GM21576 (cell line): Measurements from ENCODE around the gene HNRNPAB.
"Not testable (repeated sequence)": the region's sequence is repeated elsewhere in the genome, so short reads cannot be mapped to it uniquely, and the experiment has no call there.

Source experiments
- ATAC-seq: cut with Tn5 transposase; IDR thresholded peaks from one replicate; pipeline ENCODE4 v1.9.1; 2021; ENCODE audit warnings: mild to moderate bottlenecking, moderate library complexity; ENCODE audit not compliant: unreplicated experiment

HNRNPAB gene

GRCh38 chr5:178196281-178196812, 8.0 kb upstream of the HNRNPAB start:
- no peak for ATAC-seq

GRCh38 chr5:178196986-178197385, 7.3 kb upstream of the HNRNPAB start:
- ATAC-seq: no peak

GRCh38 chr5:178198151-178198550, 6.2 kb upstream of the HNRNPAB start:
- not testable (repeated sequence) for ATAC-seq

GRCh38 chr5:178198706-178199105, 5.6 kb upstream of the HNRNPAB start:
- ATAC-seq: no peak

- no peak for ATAC-seq
Observed at GRCh38 chr5:178199581-178200434, 4.5 kb upstream of the HNRNPAB start.

GRCh38 chr5:178201221-178201926, 3.0 kb upstream of the HNRNPAB start:
- no peak for ATAC-seq

- ATAC-seq: no peak
Observed at GRCh38 chr5:178201927-178202235, 2.5 kb upstream of the HNRNPAB start.

GRCh38 chr5:178202541-178202940, 1.8 kb upstream of the HNRNPAB start:
- no peak for ATAC-seq

GRCh38 chr5:178203670-178204181, 607 bp upstream of the HNRNPAB start:
- ATAC-seq: peak; percentile 2

- ATAC-seq: peak; percentile 51
Observed at GRCh38 chr5:178204935-178205748, 809 bp downstream of the HNRNPAB start.

- no peak for ATAC-seq
Observed at GRCh38 chr5:178205749-178206047, 1.4 kb downstream of the HNRNPAB start.

GRCh38 chr5:178206166-178207101, 2.1 kb downstream of the HNRNPAB start:
- no peak for ATAC-seq

- ATAC-seq: no peak
Observed at GRCh38 chr5:178207183-178207916, 3.0 kb downstream of the HNRNPAB start.

- ATAC-seq: no peak
Observed at GRCh38 chr5:178207917-178208280, 3.6 kb downstream of the HNRNPAB start.

GRCh38 chr5:178208540-178209227, 4.4 kb downstream of the HNRNPAB start:
- ATAC-seq: no peak

GRCh38 chr5:178209334-178210072, 5.2 kb downstream of the HNRNPAB start:
- no peak for ATAC-seq

- ATAC-seq: no peak
Observed at GRCh38 chr5:178210073-178210535, 5.8 kb downstream of the HNRNPAB start.

GRCh38 chr5:178210686-178211085, 6.4 kb downstream of the HNRNPAB start:
- no peak for ATAC-seq
